Pancreas (tissue), 10 donors: ENCODE results near the gene UBE2C. TPM values are rescaled to one million over a fixed set of nuclear protein-coding genes. Genes with fewer than 3 reads are reported as not detected.

Experiments used
- ATAC-seq, 4 donors: fragments of 200-7000 bp; cut with Tn5 transposase; one replicate each; pipeline versions ENCODE4 v1.8.0 to v1.9.1; 2020; ENCODE audit warnings: mild to moderate bottlenecking in 4 of 4, moderate library complexity in 4 of 4
- DNase-seq, 6 donors: peaks; one replicate each; pipeline ENCODE4 v3.0.0-alpha.2; 2020
- FAIRE-seq: peaks from 2 replicates; lab custom pipeline; 2012; peaks lifted over from hg19 to GRCh38; lab: Jason Lieb, UNC
- H3K27ac ChIP-seq, 4 donors: fragments of 200-600 bp; sonication (generic); 1 replicate in 3 of 4; 2 replicates in 1 of 4; pipeline versions ENCODE4 v1.5.0 to v1.8.0; 2020
- H3K27me3 ChIP-seq, 4 donors: fragments of 200-600 bp; one replicate each; pipeline ENCODE4 v1.8.0; 2021
- H3K36me3 ChIP-seq, 3 donors: fragments of 200-600 bp; sonication (generic) in 1 of 3; one replicate each; pipeline versions ENCODE4 v1.5.0 to v1.8.0; 2020 to 2021
- H3K4me1 ChIP-seq, 3 donors: fragments of 200-600 bp; one replicate each; pipeline ENCODE4 v1.8.0; 2021
- H3K4me3 ChIP-seq, 4 donors: fragments of 200-600 bp; sonication (generic) in 2 of 4; one replicate each; pipeline versions ENCODE4 v1.5.0 to v1.8.0; 2020 to 2021
- H3K9me3 ChIP-seq, 4 donors: fragments of 200-600 bp; one replicate each; pipeline ENCODE4 v1.8.0; 2021
- CTCF ChIP-seq, 4 donors: fragments of 200-600 bp; sonication (generic) in 3 of 4; IDR thresholded peaks; one replicate each; pipeline versions ENCODE4 v1.5.0 to v1.8.0; 2021; ENCODE audit warnings: antibody characterized with exemption in 4 of 4
- WGBS, 2 donors: extraction: QIAGEN DNeasy Blood & Tissue Kit; methylation state at CpG; one replicate each; pipeline ENCODE4 v1.1.7; 2013; 5-methylcytosine and 5-hydroxymethylcytosine counted together
- intact Hi-C, 3 donors: fragments of 100-400 bp; cut with DNase I; formaldehyde crosslinking; loops; one replicate each; pipeline versions ENCODE4 v1.11.1 to v1.14.2; 2022
- polyA plus RNA-seq, 2 donors: library from polyadenylated mRNA; stranded (reverse); fragments of 200-250 nt; gene quantifications; one replicate each; pipeline ENCODE4 v1.2.3, GENCODE V29; 2013
- total RNA-seq, 6 donors: library from RNA; stranded (reverse); fragmentation: NEBNext Ultra II Directional in 4 of 6; extraction: Animal tissue kit (Norgen Biotek cat#: 25700) in 4 of 6; gene quantifications; one replicate each; pipeline versions ENCODE4 v1.2.1 to v1.2.4, GENCODE V29; 2021 to 2023
- donor health status: healthy with polysubstance abuse.
- donor health status: DM: no; HTN: no; CAD: no; lungs with moderate emphysema.
- donor health status: DM: no; HTN: no; CAD: no.
- donor health status: control.
- donor health status: control.
- donor health status: Bipolar disorder and iron deficiency.
- donor health status: DM: yes; HTN: yes; CAD: no.
- donor health status: DM: no; HTN: no; CAD: no.
- donor health status: DM: no; HTN: no; CAD: no.
- donor health status: DM: yes; HTN: yes; CAD: no.

UBE2C gene
- total and polyA plus RNA-seq, 8 donors = 0.31 to 1.9 (median 0.73) TPM; not detected in 2

GRCh38 chr20:45813489-45813888 lies 1.0 kb downstream of the UBE2C start:
- H3K27me3 ChIP-seq = no peaks in the 10 kb centered on the region
- 57 to 60% methylated on average over 7 of the region's 7 CpGs for WGBS, 2 donors
- ATAC-seq = no peak
- intact Hi-C loops = no loop called here
- FAIRE-seq = no peak
- no peaks in the 10 kb centered on the region for H3K9me3 ChIP-seq
- TF ChIP-seq CTCF (IDR thresholded peaks at IDR 0.05) = no peak
- H3K4me3 ChIP-seq = no peak overlapping the region
- H3K36me3 ChIP-seq = peaks cover 0 to 18% (median 10%) of the 10 kb centered on the region in 3 donors
- H3K27ac ChIP-seq = no peak overlapping the region
- no peak for DNase-seq
- H3K4me1 ChIP-seq = peaks cover 0 to 5% (median 0%) of the 10 kb centered on the region in 3 donors

- TF ChIP-seq CTCF (IDR thresholded peaks at IDR 0.05) = no peak
- no peak overlapping the region for H3K4me3 ChIP-seq
- FAIRE-seq (no peak), ATAC-seq (no peak), DNase-seq (no peak)
- WGBS, 2 donors = 83 to 87% methylated on average over 3 of the region's 3 CpGs
- H3K9me3 ChIP-seq = no peaks in the 10 kb centered on the region
- H3K4me1 ChIP-seq = peaks cover 0 to 5% (median 0%) of the 10 kb centered on the region in 3 donors
- intact Hi-C loops = no loop called here
- no peak overlapping the region for H3K27ac ChIP-seq
- H3K36me3 ChIP-seq = peaks cover 0 to 10% (median 6%) of the 10 kb centered on the region in 3 donors
- no peaks in the 10 kb centered on the region for H3K27me3 ChIP-seq
These were observed 1.9 kb downstream of the UBE2C start for GRCh38 chr20:45814314-45814713.

GRCh38 chr20:45816951-45817350 lies 4.5 kb downstream of the UBE2C start:
- no peak overlapping the region for H3K27ac ChIP-seq
- DNase-seq = no peak
- no peak for FAIRE-seq
- no peak for TF ChIP-seq CTCF (IDR thresholded peaks at IDR 0.05)
- WGBS, 2 donors = 93 to 98% methylated on average over 3 of the region's 3 CpGs
- intact Hi-C loops = no loop called here
- H3K4me3 ChIP-seq = no peak overlapping the region
- no peaks in the 10 kb centered on the region for H3K36me3 ChIP-seq
- H3K27me3 ChIP-seq = peaks cover 0 to 11% (median 0%) of the 10 kb centered on the region in 4 donors
- no peaks in the 10 kb centered on the region for H3K9me3 ChIP-seq
- H3K4me1 ChIP-seq = peaks cover 0 to 5% (median 0%) of the 10 kb centered on the region in 3 donors
- no peak for ATAC-seq

GRCh38 chr20:45817376-45818194 lies 5.1 kb downstream of the UBE2C start:
- H3K4me1 ChIP-seq = peaks cover 0 to 4% (median 0%) of the 10 kb centered on the region in 3 donors
- ATAC-seq = no peak
- H3K27ac ChIP-seq = no peak overlapping the region
- WGBS, 2 donors = 60 to 75% methylated on average over 9 of the region's 9 CpGs
- no peak for TF ChIP-seq CTCF (IDR thresholded peaks at IDR 0.05)
- no peak for FAIRE-seq
- H3K9me3 ChIP-seq = no peaks in the 10 kb centered on the region
- no peaks in the 10 kb centered on the region for H3K36me3 ChIP-seq
- H3K4me3 ChIP-seq = no peak overlapping the region
- no peak for DNase-seq
- H3K27me3 ChIP-seq = peaks cover 0 to 15% (median 2%) of the 10 kb centered on the region in 4 donors
- intact Hi-C loops = no loop called here

GRCh38 chr20:45818239-45818638 lies 5.8 kb downstream of the UBE2C start:
- Histone ChIP-seq H3K27ac (no peak overlapping the region), H3K4me3 (no peak overlapping the region), H3K36me3 (no peaks in the 10 kb centered on the region), H3K27me3 (peaks cover 0 to 15% (median 2%) of the 10 kb centered on the region in 4 donors), H3K4me1 (peaks cover 0 to 4% (median 0%) of the 10 kb centered on the region in 3 donors), H3K9me3 (no peaks in the 10 kb centered on the region)
- TF ChIP-seq CTCF (IDR thresholded peaks at IDR 0.05) = no peak
- 66% methylated on average over 3 of the region's 3 CpGs for WGBS, 2 donors
- no peak for DNase-seq
- ATAC-seq = no peak
- FAIRE-seq = no peak
- intact Hi-C loops = no loop called here
